Measurements from ENCODE around the gene CNOT4. TPM values are rescaled to one million over a fixed set of nuclear protein-coding genes. Genes with fewer than 3 reads are reported as not detected.
"Not testable (repeated sequence)": the region's sequence is repeated elsewhere in the genome, so short reads cannot be mapped to it uniquely, and the experiment has no call there.

Gene CNOT4
- total RNA-seq, 1 experiment from 2014 or later = 26.0 TPM

DNA sequence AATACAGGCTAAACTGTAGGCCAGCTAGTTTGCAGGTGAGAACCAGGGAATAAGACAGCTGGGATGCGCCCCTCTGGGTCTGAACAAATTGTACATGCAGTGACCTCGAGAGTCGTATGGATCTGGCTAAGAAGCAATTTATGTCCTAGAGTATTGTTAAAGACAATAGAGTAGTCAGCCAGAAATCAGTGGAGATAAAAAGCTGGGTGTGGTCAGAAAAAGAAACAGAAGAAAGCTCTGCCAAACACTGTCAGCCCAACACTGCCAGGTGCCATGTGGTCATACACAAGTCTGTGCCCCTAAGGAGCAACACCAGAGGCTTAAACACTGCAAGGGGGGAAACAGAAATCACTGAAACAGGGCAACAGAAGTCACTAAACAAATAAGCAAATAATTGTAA is 62.2 kb downstream of the CNOT4 start:
- Mint-ChIP-seq H3K4me1 (ENCODE audit: low read depth, unreplicated experiment) (peaks cover 20% of the 10 kb centered on the region), H3K4me3 (ENCODE audit: low read depth, unreplicated experiment) (no peak overlapping the region), H3K9me3 (ENCODE audit: low read depth, unreplicated experiment) (no peaks in the 10 kb centered on the region), H3K27ac (ENCODE audit: unreplicated experiment) (no peak overlapping the region), H3K27me3 (ENCODE audit: unreplicated experiment) (no peaks in the 10 kb centered on the region), H3K36me3 (ENCODE audit: insufficient read depth, unreplicated experiment) (no peaks in the 10 kb centered on the region)
- CTCF ChIA-PET = interaction anchor here (0.6 kb wide), 1 partner anchor 92 kb away, joined by 3 read pairs; no protein-coding TSS in a partner anchor
- no peak for DNase-seq
- intact Hi-C loops (cut with micrococcal nuclease; ENCODE audit: unreplicated experiment) = no loop called here
- no TSS peak for BruUV-seq (replicated peaks)
- TF ChIP-seq, protein P1, sequence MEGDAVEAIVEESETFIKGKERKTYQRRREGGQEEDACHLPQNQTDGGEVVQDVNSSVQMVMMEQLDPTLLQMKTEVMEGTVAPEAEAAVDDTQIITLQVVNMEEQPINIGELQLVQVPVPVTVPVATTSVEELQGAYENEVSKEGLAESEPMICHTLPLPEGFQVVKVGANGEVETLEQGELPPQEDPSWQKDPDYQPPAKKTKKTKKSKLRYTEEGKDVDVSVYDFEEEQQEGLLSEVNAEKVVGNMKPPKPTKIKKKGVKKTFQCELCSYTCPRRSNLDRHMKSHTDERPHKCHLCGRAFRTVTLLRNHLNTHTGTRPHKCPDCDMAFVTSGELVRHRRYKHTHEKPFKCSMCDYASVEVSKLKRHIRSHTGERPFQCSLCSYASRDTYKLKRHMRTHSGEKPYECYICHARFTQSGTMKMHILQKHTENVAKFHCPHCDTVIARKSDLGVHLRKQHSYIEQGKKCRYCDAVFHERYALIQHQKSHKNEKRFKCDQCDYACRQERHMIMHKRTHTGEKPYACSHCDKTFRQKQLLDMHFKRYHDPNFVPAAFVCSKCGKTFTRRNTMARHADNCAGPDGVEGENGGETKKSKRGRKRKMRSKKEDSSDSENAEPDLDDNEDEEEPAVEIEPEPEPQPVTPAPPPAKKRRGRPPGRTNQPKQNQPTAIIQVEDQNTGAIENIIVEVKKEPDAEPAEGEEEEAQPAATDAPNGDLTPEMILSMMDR (IDR thresholded peaks at IDR 0.05; ENCODE audit: unreplicated experiment) = no peak

DNA sequence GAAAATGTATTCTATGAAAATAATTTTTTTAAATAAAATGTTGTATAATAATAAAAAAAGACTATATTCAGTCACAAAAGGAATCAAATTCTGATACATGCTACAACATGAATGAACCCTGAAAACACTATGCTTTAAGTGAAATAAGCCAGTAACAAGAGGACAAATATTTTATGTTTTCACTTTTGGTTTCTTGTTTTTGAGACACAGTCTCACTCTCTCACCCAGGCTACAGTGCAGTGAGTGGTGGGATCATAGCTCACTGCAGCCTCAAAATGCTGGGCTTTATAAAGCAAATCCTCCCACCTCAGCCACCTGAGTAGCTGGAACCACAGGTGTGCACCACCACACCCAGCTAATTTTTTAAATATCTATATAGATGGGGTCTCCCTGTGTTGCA is 64.2 kb downstream of the CNOT4 start:
- H3K4me3 Mint-ChIP-seq (ENCODE audit: low read depth, unreplicated experiment) = no peak overlapping the region
- no peak for DNase-seq
- H3K4me1 Mint-ChIP-seq (ENCODE audit: low read depth, unreplicated experiment) = peaks cover 20% of the 10 kb centered on the region
- intact Hi-C loops (cut with micrococcal nuclease; ENCODE audit: unreplicated experiment) = no loop called here
- TF ChIP-seq, protein P1 (IDR thresholded peaks at IDR 0.05; ENCODE audit: unreplicated experiment) = no peak
- H3K9me3 Mint-ChIP-seq (ENCODE audit: low read depth, unreplicated experiment) = no peaks in the 10 kb centered on the region
- BruUV-seq (replicated peaks) = no TSS peak
- no peak overlapping the region for H3K27ac Mint-ChIP-seq (ENCODE audit: unreplicated experiment)
- no peaks in the 10 kb centered on the region for H3K27me3 Mint-ChIP-seq (ENCODE audit: unreplicated experiment)
- CTCF ChIA-PET = no interaction called here
- H3K36me3 Mint-ChIP-seq (ENCODE audit: insufficient read depth, unreplicated experiment) = no peaks in the 10 kb centered on the region

DNA sequence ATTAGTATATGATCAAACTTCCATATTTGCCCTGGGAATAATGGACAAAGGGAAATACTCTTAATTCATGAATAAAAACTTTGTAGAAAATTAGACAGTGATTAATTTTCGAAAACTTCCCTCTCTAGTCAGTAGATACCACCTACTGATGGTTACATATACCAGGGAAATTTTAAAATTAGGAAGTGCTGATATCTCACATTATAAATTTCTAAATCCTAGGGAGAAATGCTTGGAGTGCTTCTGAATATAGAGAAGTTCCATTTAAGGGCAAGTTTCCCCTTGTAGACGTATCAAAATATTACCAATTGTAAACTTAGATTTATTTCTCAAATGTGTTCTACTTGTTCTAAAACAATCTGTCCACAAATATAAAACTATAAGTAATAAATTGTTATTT is 64.6 kb downstream of the CNOT4 start:
- H3K4me1 Mint-ChIP-seq (ENCODE audit: low read depth, unreplicated experiment) = peaks cover 20% of the 10 kb centered on the region
- DNase-seq; BruUV-seq (replicated peaks); H3K9me3 Mint-ChIP-seq (ENCODE audit: low read depth, unreplicated experiment); H3K27me3 Mint-ChIP-seq (ENCODE audit: unreplicated experiment); intact Hi-C loops (cut with micrococcal nuclease; ENCODE audit: unreplicated experiment); H3K36me3 Mint-ChIP-seq (ENCODE audit: insufficient read depth, unreplicated experiment); H3K4me3 Mint-ChIP-seq (ENCODE audit: low read depth, unreplicated experiment); CTCF ChIA-PET; H3K27ac Mint-ChIP-seq (ENCODE audit: unreplicated experiment): not testable (repeated sequence)

DNA sequence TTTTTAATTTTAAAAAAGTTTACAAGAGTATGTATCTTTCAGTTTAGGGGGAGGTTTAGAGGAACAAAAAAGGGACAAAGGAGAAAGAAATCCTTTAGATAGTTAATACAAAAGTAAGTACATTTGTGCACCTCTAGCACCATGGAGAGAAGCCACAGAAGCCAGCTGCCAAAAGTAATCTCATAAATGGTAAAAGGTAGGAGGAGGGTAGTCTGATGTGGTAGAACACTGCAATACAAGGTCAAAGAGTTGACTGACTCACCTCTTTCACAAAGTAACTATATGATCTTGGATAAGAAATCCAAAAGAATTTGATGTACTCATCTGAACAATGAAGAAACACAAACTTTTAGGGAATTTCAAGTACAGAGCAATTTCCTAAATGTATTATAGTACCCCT is 68.1 kb downstream of the CNOT4 start:
- no peak for DNase-seq
- no peak overlapping the region for H3K4me3 Mint-ChIP-seq (ENCODE audit: low read depth, unreplicated experiment)
- no TSS peak for BruUV-seq (replicated peaks)
- intact Hi-C loops (cut with micrococcal nuclease; ENCODE audit: unreplicated experiment) = no loop called here
- H3K4me1 Mint-ChIP-seq (ENCODE audit: low read depth, unreplicated experiment) = no peaks in the 10 kb centered on the region
- no peaks in the 10 kb centered on the region for H3K27me3 Mint-ChIP-seq (ENCODE audit: unreplicated experiment)
- TF ChIP-seq, protein P1 (IDR thresholded peaks at IDR 0.05; ENCODE audit: unreplicated experiment) = no peak
- H3K9me3 Mint-ChIP-seq (ENCODE audit: low read depth, unreplicated experiment) = no peaks in the 10 kb centered on the region
- no peak overlapping the region for H3K27ac Mint-ChIP-seq (ENCODE audit: unreplicated experiment)
- no peaks in the 10 kb centered on the region for H3K36me3 Mint-ChIP-seq (ENCODE audit: insufficient read depth, unreplicated experiment)
- CTCF ChIA-PET = no interaction called here

DNA sequence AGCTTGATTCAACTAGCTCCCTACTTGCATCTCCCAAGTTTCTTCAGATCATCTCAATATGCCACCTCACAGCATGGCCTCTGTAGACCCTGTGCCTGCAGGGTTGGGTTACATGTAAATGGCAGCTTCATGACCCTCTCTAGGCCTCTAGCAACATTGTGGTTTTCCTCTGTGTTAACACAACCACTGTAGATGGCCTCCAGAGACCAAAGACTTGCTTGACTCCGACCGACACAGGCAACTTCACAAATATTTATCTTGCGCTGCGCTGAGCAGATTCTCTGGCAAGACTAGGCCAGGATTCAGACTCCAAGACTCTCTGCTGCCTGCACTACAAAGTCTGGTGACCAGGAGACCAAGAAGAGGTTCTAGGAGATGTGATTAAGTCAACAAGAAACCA is 75.9 kb downstream of the CNOT4 start:
- Mint-ChIP-seq H3K27ac (ENCODE audit: unreplicated experiment) (no peak overlapping the region), H3K4me3 (ENCODE audit: low read depth, unreplicated experiment) (no peak overlapping the region), H3K27me3 (ENCODE audit: unreplicated experiment) (no peaks in the 10 kb centered on the region), H3K4me1 (ENCODE audit: low read depth, unreplicated experiment) (peaks cover 10% of the 10 kb centered on the region), H3K9me3 (ENCODE audit: low read depth, unreplicated experiment) (no peaks in the 10 kb centered on the region), H3K36me3 (ENCODE audit: insufficient read depth, unreplicated experiment) (no peaks in the 10 kb centered on the region)
- BruUV-seq (replicated peaks) = no TSS peak
- no peak for DNase-seq
- intact Hi-C loops (cut with micrococcal nuclease; ENCODE audit: unreplicated experiment) = no loop called here
- TF ChIP-seq, protein P1 (IDR thresholded peaks at IDR 0.05; ENCODE audit: unreplicated experiment) = no peak
- CTCF ChIA-PET = no interaction called here

Measured in Calu3 (cell line).